MM.1S (cell line): ENCODE data around the gene TAS1R2.

ENCODE experiments used
- DNase-seq: peaks from one replicate; pipeline ENCODE4 v3.0.0-alpha.2; 2015
- H2AFZ ChIP-seq: fragments of 300-600 bp; sonication (generic); 2 replicates; pipeline ENCODE4 v1.6.0; 2016; ENCODE audit warnings: antibody characterized with exemption, low read length
- H3F3A ChIP-seq: fragments of 300-600 bp; sonication (generic); 2 replicates; pipeline ENCODE4 v1.6.1; 2016; ENCODE audit warnings: mild to moderate bottlenecking, antibody characterized with exemption, low read length, moderate library complexity, mixed read lengths; ENCODE audit not compliant: insufficient read depth
- H3K27ac ChIP-seq: fragments of 300-600 bp; sonication (generic); 2 replicates; pipeline ENCODE4 v1.5.1; 2016; ENCODE audit warnings: mild to moderate bottlenecking, low read length
- H3K27me3 ChIP-seq: fragments of 300-600 bp; sonication (generic); replicated peaks from 2 replicates; pipeline ENCODE4 v1.6.0; 2016; ENCODE audit warnings: low read length; ENCODE audit not compliant: insufficient read depth
- H3K36me3 ChIP-seq: fragments of 300-600 bp; sonication (generic); replicated peaks from 2 replicates; pipeline ENCODE4 v1.6.1; 2016; ENCODE audit warnings: mild to moderate bottlenecking, low read length, mixed read lengths; ENCODE audit not compliant: insufficient read depth
- H3K4me1 ChIP-seq: fragments of 300-600 bp; sonication (generic); 2 replicates; pipeline ENCODE4 v1.6.1; 2016; ENCODE audit warnings: low read length, mixed read lengths
- H3K4me2 ChIP-seq: fragments of 300-600 bp; sonication (generic); 2 replicates; pipeline ENCODE4 v1.6.0; 2016; ENCODE audit warnings: low read depth, low read length
- H3K4me3 ChIP-seq: fragments of 300-600 bp; sonication (generic); 2 replicates; pipeline ENCODE4 v1.5.1; 2016; ENCODE audit warnings: low read length, mixed read lengths
- H3K79me2 ChIP-seq: fragments of 300-600 bp; sonication (generic); 2 replicates; pipeline ENCODE4 v1.6.1; 2016; ENCODE audit warnings: mixed run types, low read length, mixed read lengths
- H3K9ac ChIP-seq: fragments of 300-600 bp; sonication (generic); 2 replicates; pipeline ENCODE4 v1.6.1; 2016; ENCODE audit warnings: low read length, mixed read lengths
- H3K9me2 ChIP-seq: fragments of 300-600 bp; sonication (generic); replicated peaks from 2 replicates; pipeline ENCODE4 v1.6.1; 2016; ENCODE audit warnings: mild to moderate bottlenecking, low read length, mixed read lengths; ENCODE audit not compliant: insufficient read depth
- H3K9me3 ChIP-seq: fragments of 300-600 bp; sonication (generic); replicated peaks from 2 replicates; pipeline ENCODE4 v1.6.1; 2016; ENCODE audit warnings: mild to moderate bottlenecking, low read length, mixed read lengths; ENCODE audit not compliant: insufficient read depth
- H4K20me1 ChIP-seq: fragments of 300-600 bp; sonication (generic); 2 replicates; pipeline ENCODE4 v1.6.1; 2016; ENCODE audit warnings: mild to moderate bottlenecking, low read length, moderate library complexity, mixed read lengths; ENCODE audit not compliant: insufficient read depth
- CTCF ChIP-seq: fragments of 300-600 bp; sonication (generic); IDR thresholded peaks from 2 replicates; pipeline ENCODE4 v1.5.1; 2016; ENCODE audit warnings: antibody characterized with exemption, low read length, mixed read lengths
- EZH2 ChIP-seq: fragments of 300-600 bp; sonication (generic); optimal IDR thresholded peaks from 2 replicates; pipeline ENCODE3; 2017; ENCODE audit warnings: low read depth, mild to moderate bottlenecking, antibody characterized with exemption, low read length, mixed read lengths
- EZH2phosphoT487 ChIP-seq: fragments of 300-600 bp; sonication (generic); IDR thresholded peaks from 2 replicates; pipeline ENCODE4 v1.6.1; 2018; ENCODE audit warnings: antibody characterized with exemption, low read length

Gene TAS1R2

GRCh38 chr1:18858070-18858688 lies 1.3 kb downstream of the TAS1R2 start:
- H3K79me2 ChIP-seq = no peaks in the 10 kb centered on the region

GRCh38 chr1:18856435-18856834 lies 3.0 kb downstream of the TAS1R2 start:
- H3F3A ChIP-seq = no peaks in the 10 kb centered on the region
- no peak for TF ChIP-seq CTCF
- no peaks in the 10 kb centered on the region for H3K79me2 ChIP-seq
- no peaks in the 10 kb centered on the region for H3K9me3 ChIP-seq
- H3K36me3 ChIP-seq = no peaks in the 10 kb centered on the region
- H3K27ac ChIP-seq = no peak overlapping the region
- DNase-seq = no peak
- H2AFZ ChIP-seq = no peak overlapping the region
- H4K20me1 ChIP-seq = no peaks in the 10 kb centered on the region
- no peak overlapping the region for H3K9ac ChIP-seq
- no peaks in the 10 kb centered on the region for H3K4me1 ChIP-seq
- H3K9me2 ChIP-seq = no peaks in the 10 kb centered on the region
- H3K4me2 ChIP-seq = no peak overlapping the region
- H3K4me3 ChIP-seq = no peak overlapping the region
- H3K27me3 ChIP-seq = peaks cover 93% of the 10 kb centered on the region

More at GRCh38 chr1:18858070-18858688, 1.3 kb downstream of the TAS1R2 start:
- H3K36me3 ChIP-seq = no peaks in the 10 kb centered on the region
- H3K4me1 ChIP-seq = no peaks in the 10 kb centered on the region
- H3K27ac ChIP-seq = no peak overlapping the region
- H4K20me1 ChIP-seq = no peaks in the 10 kb centered on the region
- H2AFZ ChIP-seq = no peak overlapping the region
- DNase-seq = no peak
- H3K9ac ChIP-seq = no peak overlapping the region
- peaks cover 93% of the 10 kb centered on the region for H3K27me3 ChIP-seq
- H3K4me2 ChIP-seq = no peak overlapping the region
- no peaks in the 10 kb centered on the region for H3K9me3 ChIP-seq
- TF ChIP-seq EZH2 (no peak), CTCF (no peak), EZH2phosphoT487 (no peak)
- H3K4me3 ChIP-seq = no peak overlapping the region
- H3K9me2 ChIP-seq = no peaks in the 10 kb centered on the region
- no peaks in the 10 kb centered on the region for H3F3A ChIP-seq

GRCh38 chr1:18855573-18855972 lies 3.9 kb downstream of the TAS1R2 start:
- Histone ChIP-seq H3K9me2 (no peaks in the 10 kb centered on the region), H3F3A (no peaks in the 10 kb centered on the region), H3K9me3 (no peaks in the 10 kb centered on the region), H4K20me1 (no peaks in the 10 kb centered on the region), H3K79me2 (no peaks in the 10 kb centered on the region), H3K4me3 (no peak overlapping the region), H2AFZ (no peak overlapping the region), H3K4me1 (no peaks in the 10 kb centered on the region), H3K9ac (no peak overlapping the region), H3K27me3 (peaks cover 93% of the 10 kb centered on the region), H3K4me2 (no peak overlapping the region), H3K36me3 (no peaks in the 10 kb centered on the region), H3K27ac (no peak overlapping the region)
- no peak for DNase-seq
- TF ChIP-seq EZH2phosphoT487 (no peak), CTCF (no peak), EZH2 (no peak)
